ENCODE data around the gene ZDHHC12.

The ZDHHC12 gene, protein sequence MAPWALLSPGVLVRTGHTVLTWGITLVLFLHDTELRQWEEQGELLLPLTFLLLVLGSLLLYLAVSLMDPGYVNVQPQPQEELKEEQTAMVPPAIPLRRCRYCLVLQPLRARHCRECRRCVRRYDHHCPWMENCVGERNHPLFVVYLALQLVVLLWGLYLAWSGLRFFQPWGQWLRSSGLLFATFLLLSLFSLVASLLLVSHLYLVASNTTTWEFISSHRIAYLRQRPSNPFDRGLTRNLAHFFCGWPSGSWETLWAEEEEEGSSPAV

GRCh38 chr9:128723866-128724743, at the start of gene ZDHHC12:
TSS of gene ZDHHC12 (minus strand) at chr9:128724127. CDS start at chr9:128724093, 34 bp downstream.
- peak; percentile 94 to 99 (median 99) for DNase-seq (ENCODE audit: low read depth in 2 of 3, low spot score in 1 of 3)

- DNase-seq (ENCODE audit: low read depth in 2 of 3, low spot score in 1 of 3), result no peak
These were observed 49.1 kb upstream of the ZDHHC12 start for GRCh38 chr9:128773049-128773448.

- DNase-seq (ENCODE audit: low read depth in 2 of 3, low spot score in 1 of 3), result peak; percentile 85 to 92 (median 91)
These were observed 48.0 kb upstream of the ZDHHC12 start, which contains the start of gene ZER1 for GRCh38 chr9:128771745-128772519. TSS of gene ZER1 (minus strand) at chr9:128771927. CDS start at chr9:128755565, 16,362 bp downstream.

DNA sequence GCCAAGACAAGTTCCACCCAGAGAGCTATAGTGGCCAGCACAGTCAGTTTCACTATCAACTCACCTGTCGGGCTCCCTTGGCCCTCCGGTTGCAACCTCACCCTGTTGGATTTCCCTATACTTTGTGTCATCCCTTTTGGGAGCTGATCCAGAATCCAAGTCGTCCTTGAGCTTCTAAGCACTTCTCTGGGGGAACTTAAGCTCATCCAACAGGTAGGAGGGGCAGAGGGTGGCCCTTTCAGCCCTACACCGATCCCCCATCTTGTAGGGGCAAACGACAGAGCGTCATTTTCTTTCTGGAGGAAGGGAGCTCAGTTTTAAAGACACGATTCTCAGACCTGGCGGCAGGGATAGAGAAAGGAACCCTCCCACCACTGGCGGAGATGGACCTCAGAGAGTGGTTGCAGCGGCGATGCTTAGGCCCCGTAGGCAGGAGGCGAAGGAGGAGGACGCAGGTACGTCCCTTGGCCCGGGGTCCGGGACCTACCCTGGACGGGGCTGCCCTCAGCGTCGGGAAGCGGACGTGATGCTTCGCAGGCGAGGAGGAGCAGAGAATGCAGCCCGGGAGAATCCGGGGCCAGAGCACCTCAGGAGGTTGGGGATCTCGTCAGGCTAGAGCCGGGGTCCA, 47.3 kb upstream of the ZDHHC12 start:
- DNase-seq (ENCODE audit: low read depth in 2 of 3, low spot score in 1 of 3), result peak in 1 of 3 donors; percentile 13

- no peak for DNase-seq (ENCODE audit: low read depth in 2 of 3, low spot score in 1 of 3)
These were observed 46.5 kb upstream of the ZDHHC12 start for GRCh38 chr9:128770286-128771030.

GRCh38 chr9:128768606-128769005, 44.7 kb upstream of the ZDHHC12 start:
- no peak for DNase-seq (ENCODE audit: low read depth in 2 of 3, low spot score in 1 of 3)

DNA sequence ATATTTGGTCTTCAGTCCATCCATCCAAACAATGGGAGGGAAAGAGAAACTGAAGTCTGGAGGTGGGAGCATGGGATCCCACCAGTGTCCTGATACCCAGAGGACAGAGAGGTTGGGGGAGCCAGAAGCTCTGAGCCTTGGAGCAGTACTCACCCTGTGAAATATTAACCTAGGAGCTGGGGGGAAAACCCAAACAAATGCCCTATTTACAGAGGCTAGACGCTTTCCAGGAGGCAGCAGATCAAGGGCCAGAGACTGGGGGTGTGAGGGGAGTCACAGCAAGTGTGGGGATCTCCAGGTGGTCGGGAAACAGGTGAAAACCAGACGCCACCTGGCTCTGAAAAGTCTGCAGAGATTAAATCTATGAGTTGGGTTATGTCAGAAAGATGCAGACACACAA, 41.6 kb upstream of the ZDHHC12 start:
- DNase-seq (ENCODE audit: low read depth in 2 of 3, low spot score in 1 of 3), result no peak

DNA sequence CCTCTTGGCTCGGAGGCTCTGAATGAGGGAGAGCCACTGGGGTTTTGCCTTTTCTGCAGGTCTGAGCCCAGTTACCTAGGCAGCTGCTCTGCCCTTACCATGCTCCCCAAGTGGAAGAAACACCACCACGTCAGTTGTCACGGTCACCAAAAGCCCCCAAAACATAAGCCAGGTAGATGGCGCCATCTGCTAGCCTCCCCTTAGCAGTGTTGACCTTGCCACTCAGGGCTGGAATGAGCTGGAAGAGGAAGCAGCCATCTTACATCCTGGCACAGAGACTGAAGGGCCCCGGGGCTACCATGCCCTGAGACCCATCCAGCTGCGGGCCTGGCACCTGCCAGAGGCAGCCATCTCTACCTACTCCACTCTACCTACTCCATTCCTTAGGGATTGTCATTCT, 40.4 kb upstream of the ZDHHC12 start:
- no peak for DNase-seq (ENCODE audit: low read depth in 2 of 3, low spot score in 1 of 3)

GRCh38 chr9:128762671-128763449, 38.9 kb upstream of the ZDHHC12 start:
- no peak for DNase-seq (ENCODE audit: low read depth in 2 of 3, low spot score in 1 of 3)

DNA sequence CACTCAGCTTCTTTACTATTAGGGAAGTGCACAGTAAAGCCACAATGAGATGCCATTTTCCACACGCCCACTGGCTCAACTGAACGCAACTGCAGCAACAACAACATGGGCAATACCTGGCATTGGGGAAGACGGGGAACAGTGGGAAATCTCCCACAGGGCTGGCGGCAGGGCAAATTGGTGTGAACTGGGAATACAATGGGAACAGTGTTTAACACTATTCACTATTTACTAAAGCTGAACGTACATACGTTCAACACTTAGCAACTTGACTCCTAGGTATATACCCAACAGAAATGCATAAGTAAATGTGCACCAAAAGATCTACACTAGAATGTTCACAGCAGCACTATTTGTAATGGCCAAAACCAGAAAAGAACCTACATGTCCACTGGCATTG, 33.7 kb upstream of the ZDHHC12 start:
- DNase-seq (ENCODE audit: low read depth in 2 of 3, low spot score in 1 of 3), result no peak

- no peak for DNase-seq (ENCODE audit: low read depth in 2 of 3, low spot score in 1 of 3)
These were observed 29.7 kb upstream of the ZDHHC12 start for GRCh38 chr9:128753627-128754026.

DNA sequence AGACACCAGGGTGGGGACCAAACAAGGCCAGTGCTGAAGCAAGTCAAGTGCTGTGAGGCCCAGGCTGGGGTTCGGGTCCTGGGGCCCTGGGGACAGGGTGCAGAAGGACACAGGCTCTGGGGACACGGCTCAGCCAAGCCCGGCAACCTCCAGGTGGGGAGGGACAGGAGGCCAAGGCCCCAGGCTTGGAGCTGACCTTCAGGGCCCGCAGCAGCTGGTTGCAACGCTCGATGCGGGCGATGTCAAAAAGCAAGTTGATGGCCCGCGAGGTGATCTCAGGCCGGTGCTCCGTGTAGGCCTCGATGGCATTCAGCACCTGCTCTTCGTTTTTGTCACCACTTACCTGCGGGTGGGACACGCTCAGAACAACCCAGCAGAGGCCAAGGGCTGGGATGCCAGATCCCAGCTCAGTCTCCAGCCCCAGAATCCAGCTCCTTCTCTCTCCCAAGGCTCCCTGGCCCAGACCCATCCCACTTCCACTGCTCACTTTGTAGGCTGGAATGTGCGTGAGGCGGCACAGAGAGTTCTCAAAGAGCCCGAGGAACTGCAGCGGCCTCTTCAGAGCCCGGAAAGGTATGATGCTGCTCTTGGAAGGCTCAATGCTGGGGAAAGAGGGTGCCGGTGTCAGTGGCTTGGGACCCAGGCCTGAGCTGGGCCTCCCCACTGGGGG, 27.1 kb upstream of the ZDHHC12 start:
- DNase-seq (ENCODE audit: low read depth in 2 of 3, low spot score in 1 of 3), result no peak

- DNase-seq (ENCODE audit: low read depth in 2 of 3, low spot score in 1 of 3), result no peak
These were observed 23.3 kb upstream of the ZDHHC12 start for GRCh38 chr9:128747241-128747640.

DNA sequence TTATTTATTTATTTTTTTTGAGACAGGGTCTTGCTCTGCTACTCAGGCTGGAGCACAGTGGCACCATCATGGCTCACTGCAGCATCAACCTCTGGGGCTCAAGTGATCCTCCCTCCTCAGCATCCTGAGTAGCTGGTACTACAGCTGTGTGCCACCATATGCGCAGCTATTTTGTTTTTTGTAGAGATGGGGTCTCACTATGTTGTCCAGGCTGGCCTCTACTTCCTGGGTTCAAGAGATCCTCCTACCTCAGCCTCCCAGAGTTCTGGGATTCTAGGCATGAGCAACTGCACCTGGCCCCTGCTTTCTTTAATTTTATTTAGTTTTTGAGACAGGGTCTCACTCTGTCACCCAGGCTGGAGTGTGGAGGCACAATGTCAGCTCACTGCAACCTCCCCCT, 19.5 kb upstream of the ZDHHC12 start:
- no peak for DNase-seq (ENCODE audit: low read depth in 2 of 3, low spot score in 1 of 3)

DNA sequence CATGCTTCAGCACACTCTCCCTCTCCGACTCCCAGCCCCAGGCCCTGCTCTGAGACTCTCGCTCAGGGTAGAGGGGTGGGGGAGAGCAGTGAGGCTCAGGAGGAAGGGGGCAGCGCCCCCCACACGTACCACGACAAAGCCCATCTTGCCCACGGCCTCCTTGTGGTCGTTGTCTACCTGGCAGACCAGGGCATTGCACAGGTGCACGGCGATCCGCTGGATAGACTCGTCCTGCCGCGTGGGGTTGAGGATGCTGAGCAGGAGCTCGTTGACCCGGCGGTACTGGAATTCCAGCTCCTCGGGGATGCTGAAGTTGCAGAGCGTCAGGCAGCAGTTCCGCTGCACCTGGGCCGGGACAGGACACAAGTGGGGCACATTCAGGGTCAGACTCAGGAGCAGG, 18.5 kb upstream of the ZDHHC12 start:
- DNase-seq (ENCODE audit: low read depth in 2 of 3, low spot score in 1 of 3), result no peak

GRCh38 chr9:128735373-128735772, 11.4 kb upstream of the ZDHHC12 start:
- no peak for DNase-seq (ENCODE audit: low read depth in 2 of 3, low spot score in 1 of 3)

- no peak for DNase-seq (ENCODE audit: low read depth in 2 of 3, low spot score in 1 of 3)
These were observed 9.3 kb upstream of the ZDHHC12 start for GRCh38 chr9:128733256-128733655.

DNA sequence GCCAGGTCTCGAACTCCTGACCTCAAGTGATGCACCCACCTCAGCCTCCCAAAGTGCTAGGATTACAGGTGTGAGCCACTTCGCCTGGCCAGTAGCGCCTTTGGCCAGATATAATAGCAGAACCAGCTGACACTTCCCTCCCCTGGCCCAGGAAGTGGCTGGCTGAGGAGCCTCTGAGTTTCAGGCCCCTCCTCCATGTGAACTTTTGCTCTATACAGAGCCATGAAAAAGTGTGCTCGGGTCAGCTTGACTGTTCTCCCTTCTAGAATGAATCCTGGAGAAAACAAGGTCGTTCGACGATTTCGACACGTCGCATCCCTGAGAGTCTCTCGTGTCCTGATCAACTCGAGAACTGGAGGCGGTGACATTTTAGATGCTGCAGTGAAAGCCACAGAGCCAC, 8.6 kb upstream of the ZDHHC12 start:
- DNase-seq (ENCODE audit: low read depth in 2 of 3, low spot score in 1 of 3), result no peak

DNA sequence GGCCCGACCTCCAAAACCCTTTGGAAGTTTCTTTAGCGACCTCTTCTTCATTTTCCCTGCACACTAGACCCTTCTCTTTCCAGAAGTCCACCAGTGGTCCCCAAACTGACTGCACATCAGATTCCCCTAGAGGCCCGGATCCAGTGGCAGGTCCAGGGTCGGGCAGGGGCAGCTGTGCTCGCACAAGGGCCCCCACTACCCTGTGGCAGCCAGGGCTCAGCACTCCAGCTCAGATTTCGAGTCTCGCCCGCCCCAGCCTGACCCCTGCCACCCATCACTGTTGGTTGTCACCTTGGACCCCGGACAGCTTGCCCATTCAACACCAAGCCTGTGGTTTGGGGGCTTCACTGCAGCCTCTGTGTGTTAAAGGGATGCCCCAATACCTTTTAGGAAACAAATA, 7.8 kb upstream of the ZDHHC12 start:
- DNase-seq (ENCODE audit: low read depth in 2 of 3, low spot score in 1 of 3), result no peak
